TTC549 (cell line): Measurements from ENCODE around the gene RPAP2.

ENCODE experiments used
- FAIRE-seq: peaks from 2 replicates; lab custom pipeline; 2012; peaks lifted over from hg19 to GRCh38; lab: Jason Lieb, UNC

The RPAP2 gene

DNA sequence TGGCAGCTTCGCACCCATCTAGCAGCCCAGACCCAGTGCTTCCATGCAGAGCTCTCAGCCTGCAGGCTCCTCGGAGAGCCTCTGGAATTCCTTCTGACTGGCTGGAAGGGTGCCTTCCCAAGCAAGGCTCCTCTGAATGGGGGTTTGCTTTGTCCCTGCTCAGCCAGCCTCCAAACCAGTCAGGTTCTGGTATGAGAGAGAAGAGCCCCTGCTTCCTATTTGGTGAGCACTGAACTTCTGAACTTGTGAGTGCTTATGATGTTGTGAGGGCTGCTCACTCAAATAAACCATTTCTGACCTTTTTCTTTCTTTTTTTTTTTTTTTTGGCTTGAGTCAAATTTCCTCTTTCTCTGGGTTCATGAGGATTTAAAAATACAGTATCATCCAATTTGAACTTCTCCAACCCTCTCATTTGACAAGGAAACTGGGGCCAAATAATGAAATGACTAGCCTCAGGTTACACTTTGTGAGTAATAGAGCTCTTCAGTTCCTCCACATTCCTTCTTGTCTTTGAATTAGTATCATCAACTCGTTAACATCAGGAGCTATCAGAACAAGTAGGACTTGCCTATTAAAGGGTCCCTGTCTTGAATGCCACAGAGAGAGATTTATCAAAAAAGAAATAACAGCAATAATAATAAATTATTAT, 148.3 kb downstream of the RPAP2 start:
- no peak for FAIRE-seq

- no peak for FAIRE-seq
These were observed 149.1 kb downstream of the RPAP2 start for GRCh38 chr1:92447976-92448375.
